Measurements from ENCODE around the gene NRARP.
"Not testable (repeated sequence)": the region's sequence is repeated elsewhere in the genome, so short reads cannot be mapped to it uniquely, and the experiment has no call there.

The NRARP gene

GRCh38 chr9:137302118-137302448 is at the start of gene NRARP:
TSS of gene NRARP (minus strand) at chr9:137302271. CDS start at chr9:137301928, 343 bp downstream.
- no peak for DNase-seq (ENCODE audit: low read depth)

GRCh38 chr9:137350696-137351584 is 48.9 kb upstream of the NRARP start:
- DNase-seq (ENCODE audit: low read depth), result no peak

- no peak for DNase-seq (ENCODE audit: low read depth)
These were observed 47.5 kb upstream of the NRARP start for GRCh38 chr9:137349471-137350033.

GRCh38 chr9:137348769-137349470 is 46.8 kb upstream of the NRARP start:
- DNase-seq (ENCODE audit: low read depth), result no peak

GRCh38 chr9:137347928-137348327 is 45.9 kb upstream of the NRARP start:
- no peak for DNase-seq (ENCODE audit: low read depth)

GRCh38 chr9:137342482-137342881 is 40.4 kb upstream of the NRARP start:
- no peak for DNase-seq (ENCODE audit: low read depth)

GRCh38 chr9:137341227-137341626 is 39.2 kb upstream of the NRARP start:
- no peak for DNase-seq (ENCODE audit: low read depth)

- not testable (repeated sequence) for DNase-seq (ENCODE audit: low read depth)
These were observed 37.9 kb upstream of the NRARP start for GRCh38 chr9:137339908-137340462.

- DNase-seq (ENCODE audit: low read depth), result no peak
These were observed 37.2 kb upstream of the NRARP start for GRCh38 chr9:137339045-137339907.

GRCh38 chr9:137336735-137337134 is 34.7 kb upstream of the NRARP start:
- DNase-seq (ENCODE audit: low read depth), result no peak

- DNase-seq (ENCODE audit: low read depth), result no peak
These were observed 31.1 kb upstream of the NRARP start for GRCh38 chr9:137333016-137333671.

GRCh38 chr9:137331929-137332328 is 29.9 kb upstream of the NRARP start:
- DNase-seq (ENCODE audit: low read depth), result no peak

- DNase-seq (ENCODE audit: low read depth), result no peak
These were observed 28.6 kb upstream of the NRARP start for GRCh38 chr9:137330689-137331088.

GRCh38 chr9:137329590-137329989 is 27.5 kb upstream of the NRARP start:
- DNase-seq (ENCODE audit: low read depth), result not testable (repeated sequence)

- DNase-seq (ENCODE audit: low read depth), result not testable (repeated sequence)
These were observed 25.8 kb upstream of the NRARP start for GRCh38 chr9:137327641-137328550.

GRCh38 chr9:137326445-137327065 is 24.5 kb upstream of the NRARP start:
- no peak for DNase-seq (ENCODE audit: low read depth)

GRCh38 chr9:137325799-137326198 is 23.7 kb upstream of the NRARP start:
- no peak for DNase-seq (ENCODE audit: low read depth)

- DNase-seq (ENCODE audit: low read depth), result no peak
These were observed 23.1 kb upstream of the NRARP start for GRCh38 chr9:137325124-137325523.

GRCh38 chr9:137323531-137324331 is 21.7 kb upstream of the NRARP start:
- DNase-seq (ENCODE audit: low read depth), result no peak

Measured in fibroblast of the conjunctiva (primary cell).